Measurements from ENCODE around the gene PDCD11.

GRCh38 chr10:103449208-103450144 lies 53.0 kb downstream of the PDCD11 start:
- TF ChIP-seq JUN (IDR thresholded peaks at IDR 0.05; ENCODE audit: low read depth, low read length): no peak
- TF ChIP-seq RNF2 (IDR thresholded peaks at IDR 0.05; ENCODE audit: borderline replicate concordance, low read depth, low read length, missing control alignments, poor library complexity, severe bottlenecking): no peak
- no peak for TF ChIP-seq CTCF (IDR thresholded peaks at IDR 0.05; ENCODE audit: control extremely low read depth in 1 of 3, insufficient read depth in 1 of 3, low read depth in 1 of 3, low read length in 3 of 3)
- TF ChIP-seq EP300 (IDR thresholded peaks at IDR 0.05; ENCODE audit: borderline replicate concordance in 1 of 2, low read depth in 2 of 2, low read length in 2 of 2): no peak
- TF ChIP-seq RAD21 (IDR thresholded peaks at IDR 0.05 in 1 of 2, conservative IDR thresholded peaks at IDR 0.05 in 1 of 2; ENCODE audit: low read depth in 2 of 2, low read length in 2 of 2): no peak; a peak in 1 of 4 replicates
- no peak for TF ChIP-seq TAF7 (optimal IDR thresholded peaks at IDR 0.05; ENCODE audit: borderline replicate concordance, low read depth, low read length)
- TF ChIP-seq MAX (IDR thresholded peaks at IDR 0.05): no peak
- TF ChIP-seq TEAD4 (IDR thresholded peaks at IDR 0.05; ENCODE audit: low read depth, low read length): no peak
- no peak for TF ChIP-seq CREB1 (IDR thresholded peaks at IDR 0.05)
